GM19438 (cell line): ENCODE data around the gene KLC3.

Experiments
- ATAC-seq: cut with Tn5 transposase; IDR thresholded peaks from one replicate; pipeline ENCODE4 v1.9.1; 2021; ENCODE audit warnings: low read depth; ENCODE audit not compliant: unreplicated experiment

KLC3 gene

GRCh38 chr19:45368127-45368526, 27.6 kb downstream of the KLC3 start:
- ATAC-seq, result no peak

GRCh38 chr19:45368737-45369340, 28.3 kb downstream of the KLC3 start:
- no peak for ATAC-seq

GRCh38 chr19:45370410-45371204, 30.1 kb downstream of the KLC3 start, which contains the start of gene ERCC2:
ERCC2 (minus strand) TSS chr19:45370573; CDS start chr19:45370540, 33 bp downstream.
- peak; percentile 98 for ATAC-seq

GRCh38 chr19:45376045-45376724, 35.6 kb downstream of the KLC3 start:
- ATAC-seq, result no peak

- ATAC-seq, result no peak
Observed at GRCh38 chr19:45380107-45380506, 39.6 kb downstream of the KLC3 start.

GRCh38 chr19:45382426-45382825, 41.9 kb downstream of the KLC3 start:
- no peak for ATAC-seq

GRCh38 chr19:45385392-45386221, 45.1 kb downstream of the KLC3 start:
- ATAC-seq, result no peak

GRCh38 chr19:45391346-45391745, 50.8 kb downstream of the KLC3 start:
- ATAC-seq, result no peak

- no peak for ATAC-seq
Observed at GRCh38 chr19:45391871-45392665, 51.5 kb downstream of the KLC3 start.

GRCh38 chr19:45395821-45396617, 55.5 kb downstream of the KLC3 start:
- no peak for ATAC-seq

- ATAC-seq, result no peak
Observed at GRCh38 chr19:45400192-45400591, 59.6 kb downstream of the KLC3 start.
